ENCODE data around the gene PLXNA4.

Gene PLXNA4

GRCh38 chr7:132098327-132098726 lies 477.9 kb downstream of the PLXNA4 start:
- no peak for DNase-seq

GRCh38 chr7:132097550-132098134 lies 478.6 kb downstream of the PLXNA4 start:
- DNase-seq = no peak

DNA sequence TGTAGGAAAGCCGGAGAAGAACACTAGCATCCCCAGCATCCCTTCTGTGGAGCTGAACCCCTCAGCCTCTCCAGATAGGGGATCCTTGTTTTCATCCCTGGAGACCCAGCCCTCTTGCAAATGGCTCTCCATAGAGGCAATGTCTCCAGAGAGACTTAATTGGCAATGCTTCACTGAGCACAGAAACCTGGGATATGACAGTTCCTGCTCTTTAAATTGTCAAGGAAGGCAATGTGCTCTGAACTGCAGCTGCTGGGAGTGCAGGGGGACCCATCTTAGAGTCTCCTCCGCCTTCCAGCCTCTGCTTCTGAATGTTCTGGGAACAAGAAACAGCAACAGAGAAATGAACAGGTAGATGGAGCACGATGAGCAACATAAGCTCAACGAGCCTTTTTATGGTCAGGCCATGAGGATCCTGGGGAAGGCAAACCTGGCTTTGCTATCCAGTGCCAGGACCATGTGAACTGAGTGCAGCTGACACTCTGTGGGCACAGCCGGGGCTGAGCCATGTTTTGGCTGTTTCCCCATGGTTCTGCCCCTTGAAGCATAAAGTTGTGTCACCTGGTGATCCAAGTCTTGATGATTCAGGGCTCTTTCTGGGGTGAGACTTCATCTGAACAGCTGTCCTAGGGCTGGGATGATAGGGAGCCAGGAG lies 481.0 kb downstream of the PLXNA4 start:
- DNase-seq = no peak

- DNase-seq = no peak
Measured at GRCh38 chr7:132092106-132092505, 484.2 kb downstream of the PLXNA4 start.

DNA sequence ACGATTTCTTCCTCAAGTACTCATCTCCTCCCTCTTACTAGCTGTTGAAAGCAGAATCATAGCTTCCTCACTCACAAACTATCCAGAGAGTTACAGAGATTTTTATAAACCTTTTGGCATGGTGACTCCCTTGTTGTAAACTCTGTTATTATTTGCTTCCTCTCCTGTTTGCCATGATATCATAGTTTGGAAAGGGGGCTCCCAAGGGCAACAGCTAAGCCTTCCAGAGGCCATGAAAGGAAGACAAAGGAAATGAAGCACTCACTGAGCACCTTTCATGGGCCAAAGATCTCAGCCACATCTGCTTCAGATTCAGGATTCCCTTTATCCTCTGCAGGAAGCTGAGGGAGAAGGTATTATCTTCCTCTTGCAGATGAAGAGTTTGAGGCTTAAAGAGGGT lies 484.6 kb downstream of the PLXNA4 start:
- DNase-seq = no peak

DNA sequence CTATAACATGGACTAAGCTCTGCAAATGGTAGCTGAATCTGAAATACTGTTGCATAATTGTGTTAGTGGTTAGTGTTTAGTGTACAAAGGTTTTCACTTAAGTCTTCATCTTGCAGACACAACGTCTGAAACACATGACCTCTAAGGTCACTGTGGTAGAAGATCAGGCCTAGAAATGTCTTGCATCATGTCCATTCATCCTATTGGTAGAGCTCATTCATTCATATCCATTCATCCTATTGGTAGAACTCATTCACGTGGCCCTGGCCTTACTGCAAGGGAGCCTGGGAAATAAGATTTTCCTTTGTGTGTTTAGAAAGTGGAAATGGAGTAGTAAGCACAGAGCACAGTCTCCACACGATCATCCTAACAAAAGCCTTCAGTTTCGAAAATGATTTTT lies 485.8 kb downstream of the PLXNA4 start:
- no peak for DNase-seq

DNA sequence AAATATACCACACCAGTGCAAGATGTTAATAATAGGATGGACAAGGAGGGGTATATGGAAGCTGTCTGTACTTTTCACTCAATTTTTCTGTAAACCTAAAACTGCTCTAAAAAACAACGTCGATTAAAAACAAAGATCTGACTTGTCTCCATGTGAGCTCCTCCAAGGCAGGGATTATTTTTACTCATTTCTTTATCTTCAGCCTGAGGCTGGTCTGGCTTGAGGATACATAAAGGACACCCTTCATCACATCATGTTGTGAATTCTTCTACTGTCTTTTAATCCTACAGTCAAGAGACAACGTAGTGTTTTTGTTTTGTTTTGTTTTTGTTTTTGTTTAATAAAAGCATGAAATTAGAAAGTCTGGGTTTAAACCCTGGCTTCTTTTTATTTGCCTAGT lies 486.9 kb downstream of the PLXNA4 start:
- no peak for DNase-seq

- DNase-seq = no peak
Measured at GRCh38 chr7:132087421-132087820, 488.8 kb downstream of the PLXNA4 start.

DNA sequence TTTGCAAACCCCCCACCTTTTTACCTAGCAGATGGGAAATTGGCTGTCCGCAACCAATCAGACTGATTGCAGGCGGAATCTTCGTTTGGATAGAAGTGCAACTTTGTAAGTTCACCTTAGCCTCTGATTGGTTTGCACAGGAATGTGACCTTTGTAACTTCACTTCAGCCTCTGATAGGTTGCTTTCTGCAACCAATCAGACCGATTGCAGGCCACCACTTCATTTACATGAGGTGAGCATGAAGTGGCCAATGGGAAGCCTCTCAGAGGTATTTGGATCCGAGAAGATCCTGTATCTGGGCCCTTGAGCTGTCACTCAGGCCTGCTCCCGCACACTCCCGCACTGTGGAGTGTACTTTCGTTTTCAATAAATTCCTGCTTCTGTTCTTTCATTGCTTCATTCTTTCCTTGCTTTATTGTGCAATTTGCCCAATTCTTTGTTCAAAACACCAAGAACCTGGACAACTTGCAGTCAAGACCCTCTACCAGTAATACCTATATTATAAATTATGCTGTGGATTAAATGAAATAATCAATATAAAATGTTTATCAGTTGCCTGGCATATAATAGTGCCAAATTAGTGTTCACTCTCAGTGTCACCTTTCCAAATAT lies 491.4 kb downstream of the PLXNA4 start:
- no peak for DNase-seq

DNA sequence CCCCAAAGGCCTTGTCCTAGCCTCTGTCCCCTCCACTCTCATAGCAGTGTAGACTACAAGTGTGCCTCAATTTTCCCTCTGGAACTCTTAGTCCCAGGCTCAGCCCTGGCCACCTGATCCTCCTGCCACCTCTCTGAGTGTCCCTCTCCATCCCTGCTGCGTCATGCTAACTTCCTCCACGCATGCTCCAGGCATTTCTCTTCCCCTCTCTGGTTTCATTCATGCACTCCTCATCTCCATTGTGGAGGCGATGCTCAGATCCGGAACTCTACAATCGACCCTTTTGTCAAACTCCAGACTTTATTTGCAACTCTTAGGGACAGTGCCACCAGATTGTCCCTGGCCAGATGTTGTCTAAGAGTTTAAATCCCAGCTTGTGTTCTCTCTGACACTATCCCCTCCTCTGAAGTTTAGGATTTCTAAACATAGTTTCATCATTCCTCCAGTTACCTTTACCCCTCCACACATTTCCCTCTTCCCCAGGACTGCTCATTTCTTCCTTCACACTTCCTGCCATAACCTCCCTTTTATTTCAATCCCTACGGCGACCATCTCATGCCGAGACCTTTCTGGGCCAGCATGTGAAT lies 492.6 kb downstream of the PLXNA4 start:
- DNase-seq = no peak

DNA sequence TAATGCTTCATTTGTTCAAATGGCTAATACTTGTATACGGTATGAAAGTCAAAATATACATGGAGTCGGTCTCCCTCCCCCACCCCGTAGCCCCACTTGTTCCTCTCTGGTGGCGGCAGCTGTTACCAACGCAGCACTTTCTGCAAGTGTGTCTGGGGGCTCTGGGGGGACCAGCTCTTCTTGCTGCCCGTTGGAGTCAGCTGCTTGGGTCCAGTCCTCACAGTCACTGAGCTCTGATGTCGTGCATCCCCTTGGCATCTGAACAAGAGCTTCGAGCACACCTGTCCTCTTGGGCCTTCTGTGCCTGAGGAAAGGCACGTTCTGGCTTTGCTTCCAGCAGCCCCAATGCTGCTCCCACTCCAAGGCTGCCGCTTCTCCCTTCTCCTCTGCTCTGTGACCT lies 493.1 kb downstream of the PLXNA4 start:
- no peak for DNase-seq

- no peak for DNase-seq
Measured at GRCh38 chr7:132082394-132082793, 493.9 kb downstream of the PLXNA4 start.

- no peak for DNase-seq
Measured at GRCh38 chr7:132081686-132082085, 494.6 kb downstream of the PLXNA4 start.

- no peak for DNase-seq
Measured at GRCh38 chr7:132080967-132081668, 495.2 kb downstream of the PLXNA4 start.

DNA sequence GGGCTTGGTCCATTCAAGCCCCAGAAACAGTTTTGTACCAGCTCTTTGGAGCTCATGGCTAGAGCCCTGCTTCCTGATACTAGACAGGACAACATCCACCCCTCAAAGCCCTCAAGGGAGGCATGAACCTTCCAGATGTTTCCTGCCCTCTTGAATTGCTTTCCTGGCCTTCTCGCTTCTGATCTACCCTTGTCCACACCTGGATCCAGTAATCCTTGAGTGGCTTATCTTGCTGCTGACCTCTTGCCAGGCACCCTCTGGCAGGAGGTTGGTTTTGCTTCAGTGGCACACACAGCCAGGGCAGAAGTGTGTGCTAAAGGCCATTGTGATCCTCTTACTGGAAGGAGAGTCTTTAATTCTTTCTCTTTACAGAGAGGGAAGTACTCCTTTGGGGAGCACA lies 495.8 kb downstream of the PLXNA4 start:
- DNase-seq = no peak

DNA sequence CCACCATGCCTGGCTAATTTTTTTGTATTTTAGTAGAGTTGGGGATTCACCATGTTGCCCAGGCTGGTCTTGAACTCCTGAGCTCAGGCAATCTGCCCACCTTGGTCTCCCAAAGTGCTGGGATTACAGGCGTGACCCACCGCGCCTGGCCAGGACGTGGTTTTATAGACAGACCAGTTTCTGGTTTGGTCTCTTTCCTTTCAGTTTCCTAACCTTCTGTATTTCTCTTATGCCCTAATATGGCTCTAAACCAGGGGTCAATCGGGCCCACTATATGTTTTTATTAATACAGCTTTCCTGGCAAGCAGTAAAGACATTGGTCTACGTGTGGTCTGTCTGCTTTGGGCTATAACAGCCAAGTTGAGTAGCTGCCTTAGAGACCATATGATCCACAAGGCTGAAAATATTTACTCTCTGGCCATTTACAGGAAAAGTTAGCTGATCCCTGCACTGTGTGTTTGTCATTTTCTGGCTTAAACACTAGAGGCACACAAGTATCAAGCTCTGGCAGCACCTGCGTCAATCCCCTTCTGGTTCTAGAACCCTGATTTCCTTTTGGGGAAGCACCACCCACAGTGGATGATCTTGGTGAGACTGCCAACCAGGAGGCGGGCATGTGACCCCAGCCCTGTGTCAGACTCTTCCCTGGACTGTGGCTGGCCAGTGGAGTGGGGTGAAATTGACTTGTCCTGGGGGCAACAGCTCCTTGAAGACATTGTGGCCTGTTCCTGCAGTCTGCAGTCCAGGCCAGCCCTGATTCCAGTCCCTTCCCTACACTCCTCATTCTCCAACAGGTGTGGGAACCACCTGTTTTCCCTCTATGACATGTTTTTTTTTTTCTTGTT lies 497.2 kb downstream of the PLXNA4 start:
- no peak for DNase-seq

DNA sequence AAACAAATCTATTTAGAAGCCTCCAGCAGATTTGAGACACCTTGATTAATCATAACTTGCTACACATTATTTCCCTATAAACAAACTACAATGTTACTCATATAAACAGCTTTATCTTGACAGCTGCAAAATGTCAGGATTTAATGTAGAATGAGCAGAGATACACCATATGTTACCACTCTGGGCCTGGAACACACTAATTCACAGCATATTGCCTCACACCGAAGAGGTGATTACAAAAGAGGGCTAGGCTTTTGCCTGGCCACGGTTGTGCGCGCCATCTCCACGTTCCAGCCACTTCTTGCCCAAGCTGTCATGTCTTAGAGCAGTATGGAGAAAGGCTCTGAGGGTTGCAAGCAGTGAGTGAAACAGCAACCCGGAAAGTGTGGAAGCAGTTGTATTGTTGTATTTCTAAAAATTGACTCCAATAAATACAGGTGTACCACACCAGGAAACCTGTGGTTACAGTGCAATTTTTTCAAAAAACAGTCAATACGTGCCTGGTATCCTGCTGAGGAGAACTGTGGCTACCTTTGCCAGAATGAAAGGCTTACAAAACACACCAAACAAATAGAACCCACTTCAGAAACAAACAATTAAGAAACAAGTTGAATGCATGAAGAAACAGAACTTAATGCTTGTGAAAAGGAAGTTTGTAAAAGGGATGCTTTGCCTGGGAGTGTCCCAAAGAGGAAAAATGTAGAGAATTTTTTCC lies 498.1 kb downstream of the PLXNA4 start:
- no peak for DNase-seq

- DNase-seq = no peak
Measured at GRCh38 chr7:132076301-132077035, 499.8 kb downstream of the PLXNA4 start.

DNA sequence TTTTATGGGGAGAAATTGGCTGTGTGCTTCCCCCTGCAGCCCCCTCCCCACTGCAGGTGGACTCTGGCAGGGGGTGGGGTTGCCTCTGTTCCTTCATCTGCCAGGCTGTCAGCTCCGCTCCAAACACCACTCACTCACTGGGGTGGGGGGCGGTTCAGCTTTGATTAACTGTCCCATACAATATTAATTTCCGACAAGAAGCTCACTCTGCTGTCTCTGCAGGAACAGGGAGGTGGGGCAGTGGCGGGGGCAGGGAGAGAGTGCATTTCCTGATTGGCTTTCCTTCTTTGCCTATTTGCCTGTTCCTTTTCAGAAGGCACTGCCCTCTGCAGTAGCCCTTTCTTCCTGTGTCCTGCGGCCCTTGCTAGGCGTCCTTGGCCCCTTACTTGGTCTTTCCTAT lies 500.8 kb downstream of the PLXNA4 start:
- DNase-seq = no peak

DNA sequence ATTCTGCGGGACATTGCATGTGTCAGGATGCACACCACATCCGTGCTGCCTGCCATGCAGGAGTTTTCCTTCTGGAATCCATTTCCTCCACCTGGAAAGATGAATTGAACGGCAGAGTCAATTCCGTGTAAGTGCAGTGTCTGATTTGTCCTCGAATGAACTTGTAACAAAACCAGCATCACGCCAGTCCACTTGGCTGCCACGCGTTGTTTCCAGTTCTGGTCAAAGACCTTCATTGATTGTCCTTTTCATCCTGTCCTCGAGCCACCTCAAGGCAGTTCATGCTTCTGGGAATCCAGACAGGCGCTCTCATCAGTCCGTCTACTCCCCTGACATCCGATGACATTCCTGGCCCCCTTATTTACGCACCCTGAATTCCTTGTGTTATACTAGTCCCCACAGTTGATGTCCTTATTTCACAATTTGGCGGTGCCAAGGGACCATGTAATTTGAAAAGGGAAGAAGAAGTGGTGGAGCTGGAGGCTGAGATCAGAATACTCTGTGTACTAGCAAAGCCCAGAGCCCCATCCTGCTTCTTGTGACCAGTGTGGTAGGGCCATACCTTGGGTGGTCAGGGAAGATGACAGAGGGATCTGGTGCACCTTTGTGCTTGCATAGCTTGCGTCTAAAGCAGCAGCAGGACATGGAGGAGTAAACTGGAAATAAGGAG lies 502.2 kb downstream of the PLXNA4 start:
- no peak for DNase-seq

Measured in NCI-H1417 treated with DMSO at 0.1 percent for 48 hours (cell line).